Fibroblast of lung (primary cell): ENCODE measurements around the gene TLK2. TPM values are rescaled to one million over a fixed set of nuclear protein-coding genes. Genes with fewer than 3 reads are reported as not detected.
"Not testable (repeated sequence)": the region's sequence is repeated elsewhere in the genome, so short reads cannot be mapped to it uniquely, and the experiment has no call there.

ENCODE experiments used
- DNase-seq, 2 donors: peaks; one replicate each; pipeline versions ENCODE4 v3.0.0 to v3.0.0-alpha.2; 2010; ENCODE audit warnings: low read depth in 2 of 2
- H2AFZ ChIP-seq: 2 replicates; pipeline ENCODE4 v1.5.1; 2012; ENCODE audit warnings: low read length, control low read depth, inconsistent platforms
- H3K27ac ChIP-seq: 2 replicates; pipeline ENCODE4 v1.5.1; 2011; ENCODE audit warnings: low read length, control low read depth; ENCODE audit not compliant: insufficient read depth
- H3K27me3 ChIP-seq: 2 replicates; pipeline ENCODE4 v1.5.1; 2011; ENCODE audit warnings: mild to moderate bottlenecking, low read length; ENCODE audit not compliant: control insufficient read depth, insufficient read depth
- H3K36me3 ChIP-seq: 2 replicates; pipeline ENCODE4 v1.5.1; 2011; ENCODE audit warnings: low read length; ENCODE audit not compliant: control insufficient read depth, insufficient read depth
- H3K4me1 ChIP-seq: 2 replicates; pipeline ENCODE4 v1.5.1; 2011; ENCODE audit warnings: low read length; ENCODE audit not compliant: control insufficient read depth, insufficient read depth; ENCODE audit errors: extremely low read depth
- H3K4me2 ChIP-seq: 2 replicates; pipeline ENCODE4 v1.5.1; 2011; ENCODE audit warnings: low read length, control low read depth; ENCODE audit not compliant: insufficient read depth; ENCODE audit errors: extremely low read depth
- H3K4me3 ChIP-seq, 4 experiments: fragments of 200-600 bp in 1 of 4; sonication (generic) in 1 of 4; replicated peaks in 1 of 4; 2 replicates each; pipeline ENCODE4 v1.5.1; 2011 to 2016; ENCODE audit warnings: low read length in 4 of 4, low read depth in 3 of 4, mild to moderate bottlenecking in 3 of 4, control low read depth in 2 of 4, inconsistent platforms in 1 of 4, mixed read lengths in 1 of 4; ENCODE audit not compliant: insufficient read depth in 1 of 4; ENCODE audit errors: control extremely low read depth in 1 of 4
- H3K79me2 ChIP-seq: 2 replicates; pipeline ENCODE4 v1.5.1; 2012; ENCODE audit warnings: mild to moderate bottlenecking, low read length, inconsistent platforms; ENCODE audit not compliant: control insufficient read depth, insufficient read depth
- H3K9ac ChIP-seq: 2 replicates; pipeline ENCODE4 v1.5.1; 2011; ENCODE audit warnings: mild to moderate bottlenecking, low read length, control low read depth; ENCODE audit not compliant: insufficient read depth
- H3K9me3 ChIP-seq: 2 replicates; pipeline ENCODE4 v1.5.1; 2012; ENCODE audit warnings: low read depth, low read length; ENCODE audit not compliant: control insufficient read depth, insufficient read depth
- H4K20me1 ChIP-seq: 2 replicates; pipeline ENCODE4 v1.5.1; 2011; ENCODE audit warnings: low read length; ENCODE audit not compliant: control insufficient read depth, insufficient read depth; ENCODE audit errors: extremely low read depth
- polyA plus RNA-seq, 2 donors: library from polyadenylated mRNA; depleted of rRNA in 1 of 2; stranded (reverse) in 1 of 2; unstranded in 1 of 2; fragments of >200 nt; gene quantifications; 2 replicates each; pipeline ENCODE4 v1.2.1, GENCODE V29; 2011 to 2012; ENCODE audit warnings: missing spikeins in 1 of 2
- total RNA-seq: library from RNA; depleted of rRNA; stranded (reverse); fragments of >200 nt; gene quantifications from 2 replicates; pipeline ENCODE4 v1.2.1, GENCODE V29; 2014
- TF ChIP-seq, protein P1 (sequence below), 2 donors: IDR thresholded peaks in 1 of 2; conservative IDR thresholded peaks in 1 of 2; 1 replicate in 1 of 2; 2 replicates in 1 of 2; pipeline ENCODE4 v1.5.1; 2011 to 2012; ENCODE audit warnings: low read length in 2 of 2, control low read depth in 1 of 2, inconsistent platforms in 1 of 2, low read depth in 1 of 2, mild to moderate bottlenecking in 1 of 2

TLK2 gene
- total and polyA plus RNA-seq, 2 donors (not counting 1 experiment from before 2014, with no cell fraction given), result 55.5 to 63.9 TPM

DNA sequence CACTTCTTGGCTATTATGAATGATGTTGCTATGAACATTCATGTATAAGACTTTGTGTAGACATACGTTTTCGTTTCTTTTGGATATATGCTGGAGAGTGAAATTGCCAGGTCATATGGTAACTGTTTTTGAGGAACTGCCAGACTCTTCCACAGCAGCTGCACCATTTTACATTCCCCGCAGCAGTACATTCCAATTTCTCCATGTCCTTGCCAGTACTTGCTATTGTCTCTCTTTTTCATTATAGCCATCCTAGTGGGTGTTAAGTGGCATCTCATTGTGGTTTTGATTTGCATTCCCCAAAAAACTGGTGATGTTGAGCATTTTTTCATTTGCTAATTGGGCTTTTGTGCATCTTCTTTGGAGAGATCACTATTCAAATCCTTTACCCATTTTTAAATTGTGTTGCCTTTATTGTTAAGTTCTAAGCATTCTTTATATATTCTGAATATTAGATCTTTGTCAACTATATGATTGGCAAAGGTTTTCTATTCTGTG lies 64.7 kb downstream of the TLK2 start:
- H3K4me2 ChIP-seq, H3K9me3 ChIP-seq, H3K36me3 ChIP-seq, H3K27ac ChIP-seq, H2AFZ ChIP-seq, H3K4me3 ChIP-seq, H3K27me3 ChIP-seq, H3K4me1 ChIP-seq, H3K9ac ChIP-seq, H4K20me1 ChIP-seq: not testable (repeated sequence)
- peak; percentile 15 to 32 for DNase-seq
- H3K79me2 ChIP-seq, result peaks cover 13% of the 10 kb centered on the region

DNA sequence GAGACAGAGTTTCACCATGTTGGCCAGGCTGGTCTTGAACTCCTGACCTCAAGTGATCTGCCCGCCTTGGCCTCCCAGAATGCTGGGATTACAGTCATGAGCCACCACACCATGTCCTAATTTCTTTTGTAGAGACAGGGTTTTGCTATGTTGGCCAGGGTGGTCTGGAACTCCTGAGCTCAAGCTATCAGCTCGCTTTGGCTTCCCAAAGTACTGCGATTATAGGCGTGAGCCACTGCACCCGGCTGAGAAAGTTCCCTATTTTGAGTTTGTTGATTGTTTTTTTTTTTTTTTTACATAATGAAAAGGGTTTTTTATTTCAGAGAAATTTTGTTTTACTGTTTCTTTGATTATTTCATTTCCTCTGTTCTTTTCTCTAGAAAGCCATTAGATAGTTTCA lies 67.4 kb downstream of the TLK2 start:
- not testable (repeated sequence) for H3K4me3 ChIP-seq, H3K27me3 ChIP-seq

DNA sequence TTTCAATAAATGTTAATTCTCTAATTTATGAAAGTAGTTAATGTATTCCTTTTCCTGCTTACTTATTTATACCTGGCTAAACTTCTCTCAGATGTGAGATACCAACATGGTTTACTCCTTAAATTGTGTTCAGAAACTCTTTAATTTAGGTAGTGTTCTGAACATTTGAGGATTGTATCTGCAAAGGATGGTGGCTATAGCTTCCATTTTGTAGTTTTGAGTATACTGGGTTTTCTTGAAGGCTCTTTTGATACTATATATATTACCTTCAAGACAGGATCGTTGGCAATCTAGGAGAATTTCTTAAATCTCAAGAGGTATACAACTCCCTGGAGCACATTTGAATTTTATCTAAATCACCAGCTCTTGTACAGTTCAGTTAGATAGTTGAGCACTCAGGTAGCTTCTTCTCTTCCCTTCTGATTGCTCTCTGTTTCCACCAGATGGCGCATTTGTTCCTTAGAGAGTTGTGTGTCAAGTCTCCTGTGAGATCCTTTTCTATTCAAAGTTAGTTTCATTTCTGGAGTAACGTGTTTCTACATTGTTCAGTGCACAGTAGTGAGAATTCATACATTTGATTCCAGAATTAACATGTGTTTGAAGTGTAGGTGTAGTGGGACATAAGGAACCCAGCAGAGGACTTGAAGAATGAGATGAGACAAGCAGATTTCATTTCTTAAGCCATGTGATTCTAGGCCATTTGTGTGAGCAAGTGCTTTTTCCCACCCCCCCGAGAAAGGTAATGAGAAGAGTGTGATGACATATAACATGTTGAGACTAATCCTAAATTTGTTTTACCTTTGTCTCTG lies 74.4 kb downstream of the TLK2 start:
- not testable (repeated sequence) for H3K9me3 ChIP-seq, H3K36me3 ChIP-seq, H3K27me3 ChIP-seq, H3K4me1 ChIP-seq, H2AFZ ChIP-seq, H3K9ac ChIP-seq, H3K79me2 ChIP-seq, H4K20me1 ChIP-seq, H3K27ac ChIP-seq
- Histone ChIP-seq H3K4me3 (peak overlapping the region in 2 of 4 experiments; percentile 32 to 38), H3K4me2 (peak overlapping the region; percentile 78)
- TF ChIP-seq, protein P1, sequence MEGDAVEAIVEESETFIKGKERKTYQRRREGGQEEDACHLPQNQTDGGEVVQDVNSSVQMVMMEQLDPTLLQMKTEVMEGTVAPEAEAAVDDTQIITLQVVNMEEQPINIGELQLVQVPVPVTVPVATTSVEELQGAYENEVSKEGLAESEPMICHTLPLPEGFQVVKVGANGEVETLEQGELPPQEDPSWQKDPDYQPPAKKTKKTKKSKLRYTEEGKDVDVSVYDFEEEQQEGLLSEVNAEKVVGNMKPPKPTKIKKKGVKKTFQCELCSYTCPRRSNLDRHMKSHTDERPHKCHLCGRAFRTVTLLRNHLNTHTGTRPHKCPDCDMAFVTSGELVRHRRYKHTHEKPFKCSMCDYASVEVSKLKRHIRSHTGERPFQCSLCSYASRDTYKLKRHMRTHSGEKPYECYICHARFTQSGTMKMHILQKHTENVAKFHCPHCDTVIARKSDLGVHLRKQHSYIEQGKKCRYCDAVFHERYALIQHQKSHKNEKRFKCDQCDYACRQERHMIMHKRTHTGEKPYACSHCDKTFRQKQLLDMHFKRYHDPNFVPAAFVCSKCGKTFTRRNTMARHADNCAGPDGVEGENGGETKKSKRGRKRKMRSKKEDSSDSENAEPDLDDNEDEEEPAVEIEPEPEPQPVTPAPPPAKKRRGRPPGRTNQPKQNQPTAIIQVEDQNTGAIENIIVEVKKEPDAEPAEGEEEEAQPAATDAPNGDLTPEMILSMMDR (conservative IDR thresholded peaks at IDR 0.05 in 1 of 2, IDR thresholded peaks at IDR 0.05 in 1 of 2; ENCODE audit: low read depth in 1 of 2, low read length in 2 of 2), result peak; percentile 16 to 36
- DNase-seq, result peak; percentile 38 to 63

More for the DNA sequence above, 67.4 kb downstream of the TLK2 start:
- not testable (repeated sequence) for H3K36me3 ChIP-seq, H3K4me1 ChIP-seq, H3K27ac ChIP-seq, H3K9ac ChIP-seq, H2AFZ ChIP-seq, H3K9me3 ChIP-seq, H4K20me1 ChIP-seq, H3K4me2 ChIP-seq, DNase-seq
- peaks cover 16% of the 10 kb centered on the region for H3K79me2 ChIP-seq

DNA sequence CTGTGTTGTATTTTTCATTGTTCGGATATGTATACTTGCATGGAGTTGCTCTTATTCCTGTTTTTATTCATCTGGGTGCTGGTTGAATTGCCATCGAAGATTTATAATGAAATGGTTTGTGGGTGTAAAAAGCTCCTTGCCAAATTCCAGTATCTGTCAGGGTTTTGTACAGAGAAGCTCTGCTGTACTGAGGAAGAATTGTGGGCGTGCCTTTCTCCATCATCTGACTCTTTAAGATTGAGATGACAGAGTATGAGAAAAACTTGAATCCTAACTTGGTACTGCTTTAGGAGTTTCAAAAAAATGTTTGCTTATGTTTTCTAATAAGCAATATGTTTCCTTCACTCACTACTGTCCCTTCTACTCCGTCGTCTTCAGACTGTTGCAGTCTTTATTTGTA lies 78.9 kb downstream of the TLK2 start:
- H4K20me1 ChIP-seq, H3K9ac ChIP-seq, H3K27ac ChIP-seq, H3K79me2 ChIP-seq, H3K4me2 ChIP-seq, H3K36me3 ChIP-seq, H2AFZ ChIP-seq, H3K27me3 ChIP-seq, H3K4me3 ChIP-seq, H3K4me1 ChIP-seq, H3K9me3 ChIP-seq: not testable (repeated sequence)
- DNase-seq, result peak in 1 of 2 donors; percentile 8

DNA sequence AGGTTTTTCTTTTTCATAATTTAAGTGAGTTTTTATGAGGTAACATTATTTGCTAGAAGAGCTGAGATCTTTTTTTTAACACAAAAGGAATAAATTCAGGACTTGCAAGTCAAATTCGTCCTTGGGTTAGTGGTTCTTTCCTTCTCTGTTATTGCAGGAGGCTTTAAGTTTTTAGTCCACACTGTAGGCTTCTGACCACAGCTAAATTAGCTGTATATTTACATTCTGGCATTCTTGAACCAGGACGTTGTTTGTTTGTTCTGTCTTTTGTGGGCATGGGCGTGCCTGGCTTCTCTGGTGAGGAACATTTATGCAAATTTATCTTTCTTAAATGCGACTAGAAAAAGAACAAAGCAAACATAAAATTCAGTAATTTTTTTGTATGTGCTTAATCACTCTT lies 80.3 kb downstream of the TLK2 start:
- not testable (repeated sequence) for H3K36me3 ChIP-seq, H3K27ac ChIP-seq, H3K4me2 ChIP-seq

DNA sequence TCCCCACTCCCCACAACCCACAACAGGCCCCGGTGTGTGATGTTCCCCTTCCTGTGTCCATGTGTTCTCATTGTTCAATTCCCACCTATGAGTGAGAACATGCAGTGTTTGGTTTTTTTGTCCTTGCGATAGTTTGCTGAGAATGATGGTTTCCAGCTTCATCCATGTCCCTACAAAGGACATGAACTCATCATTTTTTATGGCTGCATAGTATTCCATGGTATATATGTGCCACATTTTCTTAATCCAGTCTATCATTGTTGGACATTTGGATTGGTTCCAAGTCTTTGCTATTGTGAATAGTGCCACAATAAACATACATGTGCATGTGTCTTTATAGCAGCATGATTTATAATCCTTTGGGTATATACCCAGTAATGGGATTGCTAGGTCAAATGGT lies 82.3 kb downstream of the TLK2 start:
- H4K20me1 ChIP-seq, H3K27ac ChIP-seq, H3K9me3 ChIP-seq, DNase-seq, H3K4me2 ChIP-seq, H3K79me2 ChIP-seq, H3K27me3 ChIP-seq, H3K36me3 ChIP-seq, H2AFZ ChIP-seq, H3K9ac ChIP-seq, H3K4me3 ChIP-seq, H3K4me1 ChIP-seq: not testable (repeated sequence)

More for the DNA sequence above, 80.3 kb downstream of the TLK2 start:
- peak; percentile 23 to 42 for DNase-seq
- not testable (repeated sequence) for H3K27me3 ChIP-seq, H3K9me3 ChIP-seq, H3K4me1 ChIP-seq, H2AFZ ChIP-seq, H3K79me2 ChIP-seq, H4K20me1 ChIP-seq, H3K4me3 ChIP-seq, H3K9ac ChIP-seq
